GM21529 (cell line): Measurements from ENCODE around the gene SPATS2.

ENCODE experiments used
- ATAC-seq: cut with Tn5 transposase; IDR thresholded peaks from one replicate; pipeline ENCODE4 v1.9.1; 2021; ENCODE audit not compliant: unreplicated experiment

SPATS2 gene

GRCh38 chr12:49335955-49336644 is 31.2 kb upstream of the SPATS2 start:
- no peak for ATAC-seq

GRCh38 chr12:49336645-49337584 is 30.3 kb upstream of the SPATS2 start, which contains the start of gene C1QL4:
Gene C1QL4, minus strand, starts transcription at chr12:49337188. Its CDS starts 711 bp downstream, at chr12:49336477.
- peak; percentile 67 for ATAC-seq

DNA sequence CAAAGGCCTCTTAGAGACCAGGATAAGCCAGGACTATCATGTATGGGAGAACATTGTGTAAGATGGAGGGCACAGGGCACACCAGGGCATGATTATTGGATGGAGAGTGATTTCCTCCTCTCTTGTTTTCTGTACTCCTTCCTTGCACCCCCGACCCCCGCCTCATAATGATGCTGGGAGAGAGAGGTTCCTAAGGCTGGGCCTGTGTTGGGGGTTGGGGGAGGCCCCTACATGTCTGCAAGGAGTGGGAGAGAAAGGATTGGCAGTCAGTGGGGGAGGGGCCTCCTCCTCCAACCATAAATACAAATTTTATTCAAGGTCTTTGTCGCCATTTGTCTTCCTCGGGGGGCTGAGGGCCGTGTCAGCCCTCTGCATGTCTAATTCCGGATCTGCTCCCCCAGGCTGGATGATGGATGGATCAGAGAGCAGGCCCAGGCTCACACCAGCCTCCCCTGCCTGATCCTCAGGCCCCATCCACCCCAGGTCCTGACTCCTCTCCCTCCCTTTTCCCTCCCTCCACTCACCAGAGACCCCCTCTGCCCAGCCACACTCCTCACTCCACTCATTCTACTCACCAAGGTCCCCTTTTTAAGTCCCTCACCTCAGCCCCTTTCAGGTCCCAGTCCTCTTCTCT is 28.3 kb upstream of the SPATS2 start:
- ATAC-seq = no peak

DNA sequence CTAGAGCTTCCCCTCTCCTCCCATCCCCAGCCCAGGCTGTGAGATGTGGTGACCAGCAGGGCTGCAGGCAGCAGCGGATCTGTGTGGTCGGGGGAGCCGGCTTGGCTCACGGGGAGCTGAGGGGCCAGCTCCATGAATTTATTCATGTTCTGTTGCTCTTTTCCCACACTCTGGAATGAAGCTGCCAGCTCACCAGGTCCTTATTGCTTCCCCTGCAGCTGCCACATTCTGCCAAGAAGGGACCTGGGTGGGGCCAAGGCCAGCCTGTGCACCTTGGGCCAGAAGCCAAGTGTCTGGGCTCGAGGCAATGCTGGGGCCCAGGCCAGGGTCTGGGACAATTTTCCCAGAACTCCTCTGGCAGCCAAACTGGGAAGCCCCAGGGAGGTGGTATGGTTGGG is 27.8 kb upstream of the SPATS2 start:
- no peak for ATAC-seq

- ATAC-seq = no peak
Measured at GRCh38 chr12:49340095-49340870, 27.0 kb upstream of the SPATS2 start.

DNA sequence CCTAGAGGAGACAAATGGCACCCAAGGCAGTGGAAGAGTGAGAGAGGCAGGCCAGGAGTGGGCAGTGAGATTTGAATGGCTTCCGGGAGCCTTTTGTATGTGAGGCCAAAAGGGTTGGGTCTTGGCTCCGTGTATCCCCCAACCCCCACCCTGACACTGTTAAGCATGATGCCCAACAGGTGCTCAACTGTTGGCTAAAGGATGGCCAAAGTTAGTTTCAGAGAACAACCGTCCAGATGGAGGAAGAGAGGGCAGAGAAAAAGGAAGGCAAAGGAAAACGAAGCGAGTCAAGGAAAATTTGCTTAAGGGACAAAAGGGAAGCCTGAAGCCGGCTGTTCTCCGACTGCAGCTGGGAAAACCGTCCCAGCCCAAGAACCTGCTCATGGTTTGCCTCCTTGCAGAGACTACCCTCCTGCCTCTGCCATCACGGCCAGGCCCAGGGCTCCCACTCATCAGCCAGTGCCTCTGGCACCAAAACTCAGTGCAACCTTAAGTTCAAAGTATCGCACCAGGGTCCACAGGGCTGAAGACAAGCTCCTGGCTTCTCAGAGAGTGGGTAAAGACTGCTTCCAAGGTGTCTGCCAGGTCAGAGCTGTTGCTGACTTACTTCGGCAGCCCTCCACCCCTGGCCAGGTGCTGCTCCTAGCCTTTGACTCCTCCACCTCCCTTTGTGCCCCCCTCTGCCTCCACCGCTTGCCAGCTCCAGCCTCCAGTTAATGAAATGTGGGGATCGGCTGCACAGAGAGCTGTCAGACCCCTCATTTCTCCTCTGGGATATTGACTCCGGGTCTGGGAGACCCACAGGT is 26.1 kb upstream of the SPATS2 start:
- ATAC-seq = no peak

GRCh38 chr12:49341777-49342065 is 25.5 kb upstream of the SPATS2 start:
- no peak for ATAC-seq

DNA sequence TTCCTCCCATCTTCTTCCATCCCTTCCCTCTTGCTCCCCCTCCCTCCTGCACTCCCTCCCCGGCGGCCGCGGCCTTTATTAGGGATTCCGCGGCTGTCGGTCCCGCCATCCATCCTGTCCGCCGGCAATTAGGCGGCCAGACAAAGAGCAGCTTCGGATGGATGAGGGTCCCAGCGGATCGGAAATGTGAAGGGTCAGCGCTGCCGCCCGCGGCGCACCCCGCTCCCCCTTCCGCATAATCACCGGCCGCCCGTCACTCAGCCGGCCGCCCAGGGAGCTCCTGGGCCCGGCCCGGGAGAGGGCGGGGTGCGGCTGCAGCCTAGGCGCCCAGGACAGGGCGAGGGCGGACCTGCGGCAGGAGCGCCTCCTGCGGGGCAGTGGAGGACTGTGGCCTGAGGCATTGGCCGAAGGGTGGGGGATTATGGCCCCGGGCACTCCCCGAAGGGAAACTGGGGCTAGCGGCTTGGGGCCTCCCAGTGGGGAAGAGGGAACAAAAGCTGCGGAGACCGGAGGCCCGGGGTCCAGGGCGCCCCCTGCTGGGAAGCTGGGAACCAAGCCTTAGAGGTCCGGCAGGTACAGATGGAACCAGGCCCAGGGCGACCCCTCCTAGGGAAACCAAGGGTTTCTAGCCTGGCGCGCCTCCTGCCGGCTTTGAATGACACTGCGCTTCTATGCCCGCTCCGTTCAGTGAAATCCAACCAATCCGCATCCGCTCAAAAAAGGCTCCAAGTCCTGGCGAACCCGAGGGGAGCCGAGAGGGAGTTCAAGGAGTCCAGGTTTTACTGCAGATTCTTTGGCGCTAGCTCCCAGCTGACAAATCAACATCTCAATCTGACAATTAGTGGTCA is 25.0 kb upstream of the SPATS2 start:
- peak; percentile 68 for ATAC-seq

DNA sequence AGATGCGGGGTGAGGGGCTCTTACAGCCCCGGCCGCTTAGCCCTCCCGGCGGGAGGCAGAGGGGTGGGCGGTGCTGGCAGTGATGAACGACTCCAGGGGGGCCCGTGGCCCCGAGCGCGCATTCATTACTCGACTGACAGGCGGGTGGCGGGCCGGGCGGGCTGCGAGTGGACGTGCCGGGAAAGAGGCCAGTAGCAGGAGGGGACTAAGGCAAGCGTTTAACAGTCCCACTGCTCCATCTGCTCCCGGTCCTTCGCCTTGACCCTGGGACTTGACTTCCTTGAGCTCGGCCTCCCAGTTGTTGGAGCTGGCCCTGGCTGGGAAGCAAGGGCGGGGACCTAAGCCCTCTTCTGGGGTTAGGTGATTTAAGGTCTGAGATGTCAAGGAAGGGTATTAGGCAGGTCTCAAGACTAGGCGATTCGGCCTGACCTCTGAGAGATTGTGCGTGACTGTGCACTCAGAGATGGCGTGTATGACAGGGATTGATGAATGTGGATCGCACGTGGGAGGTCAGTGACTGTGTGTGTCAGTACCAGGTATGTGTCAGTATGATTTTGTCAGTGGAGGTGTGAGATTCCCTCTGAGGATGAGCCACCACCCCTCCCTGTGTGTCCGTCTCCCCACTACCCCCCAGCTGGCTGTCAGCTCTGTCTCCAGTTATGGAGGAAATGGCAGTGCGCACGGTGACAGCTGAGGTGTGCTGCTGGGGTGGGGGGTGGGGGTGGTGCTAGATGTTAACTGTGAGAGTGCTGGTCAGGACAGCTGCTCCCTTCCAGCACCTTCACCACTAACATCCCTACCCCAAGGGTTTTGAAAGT is 24.1 kb upstream of the SPATS2 start:
- ATAC-seq = no peak

DNA sequence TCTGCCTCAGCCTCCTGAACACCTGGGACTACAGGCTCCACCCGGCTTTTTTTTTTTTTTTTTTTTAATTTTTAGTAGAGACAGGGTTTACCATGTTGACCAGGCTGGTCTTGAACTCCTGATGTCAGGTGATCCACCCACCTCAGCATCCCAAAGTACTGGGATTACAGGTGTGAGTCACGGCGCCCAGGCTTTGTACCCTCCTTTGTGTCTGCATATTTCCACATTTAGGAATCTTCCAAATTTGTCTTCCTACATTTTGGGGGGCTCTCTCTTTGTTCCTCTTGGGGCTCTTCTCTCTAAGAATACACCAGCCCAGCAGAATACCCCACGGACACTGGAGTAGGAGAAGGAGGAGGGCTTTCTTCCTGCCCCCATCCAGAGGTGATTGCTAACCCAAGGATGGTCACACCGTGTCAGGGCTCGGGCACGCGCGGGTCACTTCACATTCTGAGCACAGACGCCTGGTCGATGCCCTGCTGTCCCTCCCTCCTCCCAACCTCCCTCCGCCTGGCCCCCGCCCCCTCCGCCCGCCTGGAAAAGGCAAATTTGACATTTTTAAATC is 22.7 kb upstream of the SPATS2 start:
- ATAC-seq = no peak

GRCh38 chr12:49345051-49345824 is 22.0 kb upstream of the SPATS2 start:
- ATAC-seq = no peak

DNA sequence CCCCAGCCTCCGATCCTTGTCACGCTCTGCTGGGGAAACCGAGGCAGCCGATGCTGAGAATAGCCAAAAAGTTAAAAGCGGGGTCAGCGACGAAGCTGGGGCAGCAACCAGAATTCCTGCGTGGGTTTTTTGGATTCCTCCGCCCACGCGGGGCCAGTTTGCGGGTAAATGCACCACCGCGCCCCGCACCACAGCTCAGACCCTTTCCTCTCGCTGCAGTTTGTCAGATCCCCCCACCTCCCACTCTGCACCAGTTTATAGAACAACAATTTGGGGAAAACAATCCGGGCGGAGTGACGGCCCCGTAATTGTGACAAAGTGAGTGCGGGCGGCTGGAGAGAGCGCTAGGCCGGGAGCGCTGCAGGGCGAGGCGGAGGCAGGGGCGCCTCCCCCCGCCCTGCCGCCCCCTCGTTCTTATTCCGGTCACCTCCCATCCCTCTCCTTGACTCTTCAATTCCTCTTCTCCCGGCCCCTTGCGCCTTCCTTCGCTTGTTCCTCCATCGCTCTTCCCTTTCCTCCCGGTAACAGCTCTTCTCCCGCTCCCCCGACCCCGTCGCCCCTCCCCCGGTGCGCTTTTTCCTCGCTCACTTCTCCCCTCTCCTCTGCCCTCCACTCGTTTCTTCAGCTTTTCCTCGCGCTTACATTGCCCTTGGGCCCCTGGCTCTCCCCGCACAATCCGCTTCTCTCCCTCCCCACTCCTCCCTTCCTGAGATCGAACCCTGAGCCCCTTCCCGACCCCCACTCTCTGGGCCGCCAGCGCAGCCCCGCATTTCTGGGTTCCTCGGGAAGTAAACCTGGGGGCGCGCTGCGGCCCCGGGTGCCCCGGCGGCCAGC is 21.2 kb upstream of the SPATS2 start:
- no peak for ATAC-seq

- no peak for ATAC-seq
Measured at GRCh38 chr12:49346659-49347310, 20.5 kb upstream of the SPATS2 start, which contains the start of gene DNAJC22. Gene DNAJC22, plus strand, starts transcription at chr12:49346888. Its CDS starts 1,985 bp downstream, at chr12:49348873.

- ATAC-seq = peak; percentile 57
Measured at GRCh38 chr12:49347311-49348193, 19.7 kb upstream of the SPATS2 start.

DNA sequence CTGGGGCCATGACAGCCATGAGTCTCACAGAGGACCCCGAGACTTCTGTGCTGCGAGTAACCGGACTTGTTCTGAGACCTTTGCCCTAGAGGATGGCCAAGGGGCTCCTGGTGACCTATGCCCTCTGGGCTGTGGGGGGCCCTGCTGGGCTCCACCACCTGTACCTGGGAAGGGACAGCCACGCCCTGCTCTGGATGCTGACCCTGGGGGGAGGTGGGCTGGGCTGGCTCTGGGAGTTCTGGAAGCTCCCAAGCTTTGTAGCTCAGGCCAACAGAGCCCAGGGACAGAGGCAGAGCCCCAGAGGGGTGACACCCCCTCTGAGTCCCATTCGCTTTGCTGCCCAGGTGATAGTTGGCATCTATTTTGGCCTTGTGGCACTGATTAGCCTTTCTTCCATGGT is 18.5 kb upstream of the SPATS2 start:
- no peak for ATAC-seq
